Measurements from ENCODE around the gene ZBTB25. TPM values are rescaled to one million over a fixed set of nuclear protein-coding genes. Genes with fewer than 3 reads are reported as not detected.

Gene ZBTB25
- total RNA-seq, 1 donor from 2014 or later = 9.5 TPM

DNA sequence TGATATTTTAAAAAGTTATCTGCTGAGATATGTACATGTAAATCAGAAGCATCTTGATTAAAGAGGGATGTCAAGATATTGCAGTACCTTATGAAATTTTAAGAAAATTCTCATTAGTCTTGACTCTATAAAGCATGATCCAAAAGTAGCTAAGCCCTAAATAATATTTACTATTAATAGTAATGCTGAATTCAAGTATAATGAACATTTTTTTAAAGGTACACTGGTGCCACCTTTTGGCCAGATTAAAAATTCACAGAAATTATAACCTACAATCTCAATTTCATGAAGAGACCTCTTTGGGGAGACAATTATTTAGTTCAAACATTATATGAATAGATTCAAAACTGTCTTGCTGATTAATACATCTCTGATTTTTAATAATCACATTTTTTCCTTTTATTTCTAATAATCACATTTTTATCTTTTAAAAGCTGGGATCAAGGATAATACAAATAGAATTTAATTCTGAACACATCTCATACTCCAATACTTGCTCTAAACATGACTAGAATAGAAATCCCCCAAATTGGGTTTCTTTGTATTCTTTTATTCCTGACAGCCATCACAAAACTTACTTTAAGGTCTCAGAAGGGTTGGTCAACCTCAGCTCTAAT, 24.9 kb downstream of the ZBTB25 start:
- no peaks in the 10 kb centered on the region for H3K9me3 Mint-ChIP-seq (ENCODE audit: unreplicated experiment)
- TF ChIP-seq EZH2 (IDR thresholded peaks at IDR 0.05; ENCODE audit: insufficient read depth, low read length) = no peak
- TF ChIP-seq, protein P1, sequence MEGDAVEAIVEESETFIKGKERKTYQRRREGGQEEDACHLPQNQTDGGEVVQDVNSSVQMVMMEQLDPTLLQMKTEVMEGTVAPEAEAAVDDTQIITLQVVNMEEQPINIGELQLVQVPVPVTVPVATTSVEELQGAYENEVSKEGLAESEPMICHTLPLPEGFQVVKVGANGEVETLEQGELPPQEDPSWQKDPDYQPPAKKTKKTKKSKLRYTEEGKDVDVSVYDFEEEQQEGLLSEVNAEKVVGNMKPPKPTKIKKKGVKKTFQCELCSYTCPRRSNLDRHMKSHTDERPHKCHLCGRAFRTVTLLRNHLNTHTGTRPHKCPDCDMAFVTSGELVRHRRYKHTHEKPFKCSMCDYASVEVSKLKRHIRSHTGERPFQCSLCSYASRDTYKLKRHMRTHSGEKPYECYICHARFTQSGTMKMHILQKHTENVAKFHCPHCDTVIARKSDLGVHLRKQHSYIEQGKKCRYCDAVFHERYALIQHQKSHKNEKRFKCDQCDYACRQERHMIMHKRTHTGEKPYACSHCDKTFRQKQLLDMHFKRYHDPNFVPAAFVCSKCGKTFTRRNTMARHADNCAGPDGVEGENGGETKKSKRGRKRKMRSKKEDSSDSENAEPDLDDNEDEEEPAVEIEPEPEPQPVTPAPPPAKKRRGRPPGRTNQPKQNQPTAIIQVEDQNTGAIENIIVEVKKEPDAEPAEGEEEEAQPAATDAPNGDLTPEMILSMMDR (IDR thresholded peaks at IDR 0.05; ENCODE audit: insufficient read depth, low read depth, low read length) = peak; percentile 24
- Histone ChIP-seq H2AFZ (ENCODE audit: low read depth, low read length) (no peak overlapping the region), H3K9me3 (ENCODE audit: insufficient read depth, low read depth, low read length) (no peaks in the 10 kb centered on the region), H3K27ac (ENCODE audit: low read depth, low read length) (no peak overlapping the region), H3K79me2 (ENCODE audit: insufficient read depth, low read length) (no peaks in the 10 kb centered on the region), H3K4me1 (ENCODE audit: insufficient read depth, low read length) (no peaks in the 10 kb centered on the region), H3K4me3 (ENCODE audit: insufficient read depth, low read depth, low read length) (no peak overlapping the region), H3K36me3 (ENCODE audit: insufficient read depth, low read length) (no peaks in the 10 kb centered on the region), H3K9ac (ENCODE audit: low read length) (no peak overlapping the region), H3K4me2 (ENCODE audit: low read length) (no peak overlapping the region), H3K27me3 (ENCODE audit: insufficient read depth, low read length) (no peaks in the 10 kb centered on the region), H4K20me1 (ENCODE audit: insufficient read depth, low read length) (no peaks in the 10 kb centered on the region)
- peaks cover 2% of the 10 kb centered on the region for H3K36me3 Mint-ChIP-seq (ENCODE audit: low read depth, unreplicated experiment)
- no peak overlapping the region for H3K4me3 Mint-ChIP-seq (ENCODE audit: unreplicated experiment)
- H3K4me1 Mint-ChIP-seq (ENCODE audit: low read depth, unreplicated experiment) = no peaks in the 10 kb centered on the region
- FAIRE-seq (no peak), DNase-seq (ENCODE audit: low read depth) (no peak)
- no peaks in the 10 kb centered on the region for H3K27me3 Mint-ChIP-seq (ENCODE audit: low read depth, unreplicated experiment)
- H3K27ac Mint-ChIP-seq (ENCODE audit: unreplicated experiment) = no peak overlapping the region

DNA sequence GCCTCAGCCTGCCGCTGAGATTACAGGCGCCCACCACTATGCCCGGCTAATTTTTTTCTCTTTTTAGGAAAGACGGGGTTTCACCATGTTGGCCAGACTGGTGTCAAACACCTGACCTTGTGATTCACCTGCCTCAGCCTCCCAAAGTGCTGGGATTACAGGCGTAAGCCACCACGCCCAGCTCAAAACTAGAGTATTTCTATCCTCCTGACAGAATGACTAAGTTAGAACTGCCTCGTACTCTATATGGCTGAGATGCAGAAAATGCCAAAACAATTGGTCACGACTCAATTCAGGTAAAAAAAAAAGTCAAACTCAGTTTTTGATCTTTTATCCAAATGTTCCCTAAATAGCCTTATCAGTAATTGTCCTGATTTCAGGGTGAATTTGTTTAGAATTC, 27.2 kb downstream of the ZBTB25 start:
- TF ChIP-seq EZH2 (IDR thresholded peaks at IDR 0.05; ENCODE audit: insufficient read depth, low read length) = no peak
- TF ChIP-seq, protein P1 (IDR thresholded peaks at IDR 0.05; ENCODE audit: insufficient read depth, low read depth, low read length) = no peak

GRCh38 chr14:64475585-64476273, 27.9 kb downstream of the ZBTB25 start:
- Histone ChIP-seq H3K4me1 (ENCODE audit: insufficient read depth, low read length) (no peaks in the 10 kb centered on the region), H2AFZ (ENCODE audit: low read depth, low read length) (no peak overlapping the region), H4K20me1 (ENCODE audit: insufficient read depth, low read length) (no peaks in the 10 kb centered on the region), H3K9ac (ENCODE audit: low read length) (no peak overlapping the region), H3K36me3 (ENCODE audit: insufficient read depth, low read length) (no peaks in the 10 kb centered on the region), H3K9me3 (ENCODE audit: insufficient read depth, low read depth, low read length) (no peaks in the 10 kb centered on the region), H3K4me3 (ENCODE audit: insufficient read depth, low read depth, low read length) (no peak overlapping the region), H3K27me3 (ENCODE audit: insufficient read depth, low read length) (no peaks in the 10 kb centered on the region), H3K27ac (ENCODE audit: low read depth, low read length) (no peak overlapping the region), H3K79me2 (ENCODE audit: insufficient read depth, low read length) (no peaks in the 10 kb centered on the region), H3K4me2 (ENCODE audit: low read length) (no peak overlapping the region)
- TF ChIP-seq, protein P1 (IDR thresholded peaks at IDR 0.05; ENCODE audit: insufficient read depth, low read depth, low read length) = no peak
- no peak for TF ChIP-seq EZH2 (IDR thresholded peaks at IDR 0.05; ENCODE audit: insufficient read depth, low read length)
- no peak for DNase-seq (ENCODE audit: low read depth)
- no peak for FAIRE-seq
- H3K4me3 Mint-ChIP-seq (ENCODE audit: unreplicated experiment) = no peak overlapping the region
- no peak overlapping the region for H3K27ac Mint-ChIP-seq (ENCODE audit: unreplicated experiment)
- H3K27me3 Mint-ChIP-seq (ENCODE audit: low read depth, unreplicated experiment) = no peaks in the 10 kb centered on the region
- H3K9me3 Mint-ChIP-seq (ENCODE audit: unreplicated experiment) = no peaks in the 10 kb centered on the region
- H3K4me1 Mint-ChIP-seq (ENCODE audit: low read depth, unreplicated experiment) = no peaks in the 10 kb centered on the region
- H3K36me3 Mint-ChIP-seq (ENCODE audit: low read depth, unreplicated experiment) = peaks cover 2% of the 10 kb centered on the region

More for the DNA sequence above, 27.2 kb downstream of the ZBTB25 start:
- no peaks in the 10 kb centered on the region for H3K4me1 Mint-ChIP-seq (ENCODE audit: low read depth, unreplicated experiment)
- H3K27ac Mint-ChIP-seq (ENCODE audit: unreplicated experiment) = no peak overlapping the region
- no peak for DNase-seq (ENCODE audit: low read depth)
- Histone ChIP-seq H2AFZ (ENCODE audit: low read depth, low read length) (no peak overlapping the region), H3K9ac (ENCODE audit: low read length) (no peak overlapping the region), H3K4me1 (ENCODE audit: insufficient read depth, low read length) (no peaks in the 10 kb centered on the region), H3K79me2 (ENCODE audit: insufficient read depth, low read length) (no peaks in the 10 kb centered on the region), H3K9me3 (ENCODE audit: insufficient read depth, low read depth, low read length) (no peaks in the 10 kb centered on the region), H3K27ac (ENCODE audit: low read depth, low read length) (no peak overlapping the region), H3K4me2 (ENCODE audit: low read length) (no peak overlapping the region), H3K4me3 (ENCODE audit: insufficient read depth, low read depth, low read length) (no peak overlapping the region), H3K36me3 (ENCODE audit: insufficient read depth, low read length) (no peaks in the 10 kb centered on the region), H3K27me3 (ENCODE audit: insufficient read depth, low read length) (no peaks in the 10 kb centered on the region), H4K20me1 (ENCODE audit: insufficient read depth, low read length) (no peaks in the 10 kb centered on the region)
- H3K9me3 Mint-ChIP-seq (ENCODE audit: unreplicated experiment) = no peaks in the 10 kb centered on the region
- no peaks in the 10 kb centered on the region for H3K27me3 Mint-ChIP-seq (ENCODE audit: low read depth, unreplicated experiment)
- no peak overlapping the region for H3K4me3 Mint-ChIP-seq (ENCODE audit: unreplicated experiment)
- no peak for FAIRE-seq
- peaks cover 2% of the 10 kb centered on the region for H3K36me3 Mint-ChIP-seq (ENCODE audit: low read depth, unreplicated experiment)

All from astrocyte (in vitro differentiated cells and primary cell).